RWPE2 (cell line): ENCODE data around the gene CFAP65.

Experiments used
- ATAC-seq: fragments of 200-7000 bp; cut with Tn5 transposase; 3 replicates; pipeline ENCODE4 v1.9.1; 2021; ENCODE audit warnings: low read depth
- DNase-seq: peaks from one replicate; pipeline ENCODE4 v3.0.0-alpha.2; 2020; ENCODE audit warnings: low spot score
- H3K27ac ChIP-seq: fragments of 450-650 bp; 2 replicates; pipeline ENCODE4 v1.5.1; 2017; ENCODE audit warnings: mild to moderate bottlenecking; ENCODE audit not compliant: poor library complexity, severe bottlenecking
- H3K27me3 ChIP-seq: fragments of 250-450 bp; sonication (Bioruptor Pico); 2 replicates; pipeline ENCODE4 v1.5.1; 2021; ENCODE audit warnings: mild to moderate bottlenecking, moderate library complexity; ENCODE audit not compliant: insufficient read depth, poor library complexity, severe bottlenecking
- H3K36me3 ChIP-seq: fragments of 250-450 bp; sonication (Bioruptor Pico); 2 replicates; pipeline ENCODE4 v1.5.1; 2020; ENCODE audit warnings: low read depth, mild to moderate bottlenecking, moderate library complexity
- H3K4me1 ChIP-seq: fragments of 250-450 bp; sonication (Bioruptor Pico); 2 replicates; pipeline ENCODE4 v1.5.1; 2021; ENCODE audit warnings: mild to moderate bottlenecking, moderate library complexity; ENCODE audit not compliant: insufficient read depth, poor library complexity, severe bottlenecking
- H3K4me3 ChIP-seq: fragments of 250-450 bp; sonication (Bioruptor Pico); 2 replicates; pipeline ENCODE4 v1.5.1; 2021; ENCODE audit warnings: mild to moderate bottlenecking, moderate library complexity; ENCODE audit not compliant: severe bottlenecking
- H3K9me3 ChIP-seq: fragments of 250-450 bp; sonication (Bioruptor Pico); 2 replicates; pipeline ENCODE4 v1.5.1; 2021; ENCODE audit warnings: mild to moderate bottlenecking, moderate library complexity; ENCODE audit not compliant: severe bottlenecking
- CTCF ChIP-seq: fragments of 450-650 bp; IDR thresholded peaks from one replicate; pipeline ENCODE4 v1.5.1; 2017; ENCODE audit warnings: mild to moderate bottlenecking, moderate library complexity; ENCODE audit not compliant: poor library complexity, severe bottlenecking

Gene CFAP65

GRCh38 chr2:218962859-218963492 lies 78.3 kb downstream of the CFAP65 start:
- Histone ChIP-seq H3K36me3 (no peaks in the 10 kb centered on the region), H3K4me1 (peaks cover 5% of the 10 kb centered on the region), H3K4me3 (no peak overlapping the region), H3K27ac (no peak overlapping the region), H3K27me3 (peaks cover 45% of the 10 kb centered on the region), H3K9me3 (no peaks in the 10 kb centered on the region)
- ATAC-seq, result no peak
- DNase-seq, result no peak
- TF ChIP-seq CTCF, result no peak

GRCh38 chr2:218961651-218962570 lies 79.4 kb downstream of the CFAP65 start:
- no peak overlapping the region for H3K4me3 ChIP-seq
- no peak for ATAC-seq
- H3K9me3 ChIP-seq, result no peaks in the 10 kb centered on the region
- no peak overlapping the region for H3K27ac ChIP-seq
- DNase-seq, result no peak
- peaks cover 45% of the 10 kb centered on the region for H3K27me3 ChIP-seq
- H3K36me3 ChIP-seq, result no peaks in the 10 kb centered on the region
- no peak for TF ChIP-seq CTCF
- H3K4me1 ChIP-seq, result peaks cover 5% of the 10 kb centered on the region

- Histone ChIP-seq H3K27ac (no peak overlapping the region), H3K36me3 (no peaks in the 10 kb centered on the region), H3K27me3 (peaks cover 45% of the 10 kb centered on the region), H3K4me1 (peaks cover 5% of the 10 kb centered on the region), H3K9me3 (no peaks in the 10 kb centered on the region), H3K4me3 (no peak overlapping the region)
- ATAC-seq (no peak), DNase-seq (no peak)
- TF ChIP-seq CTCF, result no peak
Observed at GRCh38 chr2:218961229-218961628, 80.1 kb downstream of the CFAP65 start.

- no peak for DNase-seq
- Histone ChIP-seq H3K36me3 (no peaks in the 10 kb centered on the region), H3K4me3 (no peak overlapping the region), H3K9me3 (no peaks in the 10 kb centered on the region), H3K4me1 (peaks cover 5% of the 10 kb centered on the region), H3K27ac (no peak overlapping the region), H3K27me3 (peaks cover 45% of the 10 kb centered on the region)
- no peak for TF ChIP-seq CTCF
- no peak for ATAC-seq
Observed at GRCh38 chr2:218960309-218961165, 80.8 kb downstream of the CFAP65 start.
